GM18520 (cell line): Measurements from ENCODE around the gene RASA3.
"Not testable (repeated sequence)": the region's sequence is repeated elsewhere in the genome, so short reads cannot be mapped to it uniquely, and the experiment has no call there.

Experiments
- ATAC-seq: cut with Tn5 transposase; IDR thresholded peaks from one replicate; pipeline ENCODE4 v1.9.1; 2021; ENCODE audit not compliant: unreplicated experiment

Gene RASA3

DNA sequence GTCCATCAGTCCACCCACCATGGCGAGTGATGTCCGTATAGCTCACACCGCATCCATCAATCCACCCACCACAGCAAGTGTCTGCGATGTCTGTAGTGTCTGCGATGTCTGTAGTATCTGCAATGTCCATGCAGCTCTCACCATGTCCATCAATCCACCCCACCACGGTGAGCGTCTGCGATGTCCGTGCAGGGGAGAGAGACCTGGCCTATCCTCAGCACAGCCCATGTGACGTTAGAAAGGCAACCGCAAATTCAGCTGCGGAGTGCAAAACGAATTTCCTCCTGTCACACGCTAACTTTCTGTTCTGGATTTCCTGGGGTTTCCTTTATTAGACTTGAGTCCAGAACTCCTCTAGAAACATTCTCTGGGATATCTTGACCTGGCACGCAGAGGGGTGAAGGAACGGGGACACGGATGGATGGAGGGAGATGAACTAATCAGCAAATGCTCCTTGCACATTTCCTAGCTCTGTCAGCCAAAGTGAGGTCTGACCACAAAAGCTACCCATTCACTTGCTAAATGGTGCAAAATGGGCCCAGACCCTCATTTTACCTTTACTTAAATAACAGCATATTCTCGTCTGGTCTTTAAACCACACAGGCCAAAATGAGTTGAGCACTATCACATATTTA, 18.3 kb downstream of the RASA3 start:
- ATAC-seq = no peak

DNA sequence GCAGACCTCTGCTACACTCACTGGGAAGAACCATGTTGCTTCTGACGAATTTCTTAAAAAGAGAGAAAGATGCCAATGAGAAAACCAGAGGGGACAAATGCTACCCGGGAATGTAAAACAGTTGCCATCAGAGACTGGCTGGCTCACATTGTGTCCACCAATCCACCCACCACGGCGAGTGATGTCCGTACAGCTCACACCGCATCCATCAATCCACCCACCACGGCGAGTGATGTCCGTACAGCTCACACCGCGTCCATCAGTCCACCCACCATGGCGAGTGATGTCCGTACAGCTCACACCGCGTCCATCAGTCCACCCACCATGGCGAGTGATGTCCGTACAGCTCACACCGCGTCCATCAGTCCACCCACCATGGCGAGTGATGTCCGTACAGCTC, 19.0 kb downstream of the RASA3 start:
- not testable (repeated sequence) for ATAC-seq

DNA sequence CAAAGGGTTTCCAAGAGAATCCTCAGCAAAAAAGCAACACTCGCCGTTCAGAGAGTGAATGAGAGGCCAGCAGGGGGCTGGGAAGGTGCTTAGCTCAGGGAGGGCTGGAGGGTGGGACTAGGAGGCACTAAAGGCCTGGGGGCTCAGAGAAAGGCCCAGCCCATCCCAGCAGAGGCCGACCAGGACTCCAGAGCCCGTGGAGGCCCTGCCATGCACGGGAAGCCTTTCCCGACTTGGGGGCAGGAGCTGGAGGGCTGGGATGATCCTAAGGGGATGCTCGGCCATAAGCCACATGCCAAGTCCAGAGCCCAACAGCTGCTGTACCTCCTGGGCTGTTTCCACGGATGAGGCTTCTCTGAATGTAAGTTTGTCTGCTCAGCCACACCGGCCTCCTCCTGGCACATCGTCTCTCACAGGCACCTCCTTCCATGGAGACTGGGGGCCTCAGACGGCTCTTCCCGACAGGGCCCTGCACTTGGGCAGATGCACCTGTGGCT, 19.5 kb downstream of the RASA3 start:
- ATAC-seq = no peak

DNA sequence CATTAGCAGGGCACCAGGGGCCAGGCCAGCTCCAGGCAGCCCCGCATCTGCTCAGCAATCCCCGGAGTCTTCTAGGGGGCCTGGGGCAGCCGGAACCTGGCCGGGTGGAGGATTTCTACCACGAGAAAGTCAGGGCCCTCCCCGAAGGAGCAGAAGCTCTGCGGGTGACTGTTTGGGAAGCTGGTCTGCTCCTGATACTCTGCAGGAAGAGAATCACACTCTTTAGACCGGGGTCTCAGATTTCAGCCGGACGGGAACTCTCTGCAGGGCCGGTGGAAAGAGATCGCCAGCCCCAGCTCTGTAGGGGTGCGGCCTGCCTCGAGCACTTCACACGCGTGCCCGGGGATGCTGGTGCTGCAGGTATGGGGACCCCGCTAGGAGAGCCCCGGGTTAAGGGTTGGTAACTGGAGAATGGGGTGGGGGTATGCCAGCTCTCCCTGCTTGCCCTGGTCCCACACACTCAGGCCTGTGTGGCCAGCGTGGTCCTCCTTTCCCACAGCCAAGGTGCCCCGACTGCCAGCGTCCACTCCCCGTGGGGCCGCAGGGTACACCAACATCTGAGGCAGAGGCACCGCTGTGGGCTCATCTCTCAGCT, 20.1 kb downstream of the RASA3 start:
- no peak for ATAC-seq

DNA sequence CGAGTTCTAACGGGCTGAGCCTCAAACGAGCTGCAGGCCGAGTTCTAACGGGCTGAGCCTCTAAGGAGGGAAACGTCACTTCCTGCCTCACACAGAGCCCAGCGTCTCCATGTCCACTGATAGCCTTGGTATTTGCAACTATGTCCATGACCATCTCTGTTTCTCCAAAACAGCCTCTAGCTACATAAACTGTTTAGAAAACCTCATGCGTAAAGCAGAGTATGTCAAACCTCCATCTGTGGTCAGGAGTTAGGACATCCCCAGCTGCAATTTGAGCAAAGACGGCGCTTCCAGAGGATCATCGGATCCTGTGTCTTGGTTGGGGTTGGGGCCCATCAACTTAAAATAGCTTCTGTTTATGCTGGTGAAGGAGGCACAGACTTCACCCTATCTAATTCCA, 20.8 kb downstream of the RASA3 start:
- ATAC-seq = no peak

DNA sequence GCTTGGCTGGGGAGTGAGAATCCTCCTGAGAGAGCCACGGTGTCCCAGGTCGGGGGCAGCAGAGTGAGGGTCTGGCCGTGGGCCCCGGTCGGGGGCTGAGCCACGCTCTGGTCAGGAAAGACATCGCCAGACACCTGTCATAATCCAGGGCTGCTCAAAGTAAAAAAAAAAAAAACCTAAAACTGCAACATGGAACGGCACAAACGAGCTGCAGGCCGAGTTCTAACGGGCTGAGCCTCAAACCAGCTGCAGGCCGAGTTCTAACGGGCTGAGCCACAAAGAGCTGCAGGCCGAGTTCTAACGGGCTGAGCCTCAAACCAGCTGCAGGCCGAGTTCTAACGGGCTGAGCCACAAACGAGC, 21.6 kb downstream of the RASA3 start:
- ATAC-seq = not testable (repeated sequence)

DNA sequence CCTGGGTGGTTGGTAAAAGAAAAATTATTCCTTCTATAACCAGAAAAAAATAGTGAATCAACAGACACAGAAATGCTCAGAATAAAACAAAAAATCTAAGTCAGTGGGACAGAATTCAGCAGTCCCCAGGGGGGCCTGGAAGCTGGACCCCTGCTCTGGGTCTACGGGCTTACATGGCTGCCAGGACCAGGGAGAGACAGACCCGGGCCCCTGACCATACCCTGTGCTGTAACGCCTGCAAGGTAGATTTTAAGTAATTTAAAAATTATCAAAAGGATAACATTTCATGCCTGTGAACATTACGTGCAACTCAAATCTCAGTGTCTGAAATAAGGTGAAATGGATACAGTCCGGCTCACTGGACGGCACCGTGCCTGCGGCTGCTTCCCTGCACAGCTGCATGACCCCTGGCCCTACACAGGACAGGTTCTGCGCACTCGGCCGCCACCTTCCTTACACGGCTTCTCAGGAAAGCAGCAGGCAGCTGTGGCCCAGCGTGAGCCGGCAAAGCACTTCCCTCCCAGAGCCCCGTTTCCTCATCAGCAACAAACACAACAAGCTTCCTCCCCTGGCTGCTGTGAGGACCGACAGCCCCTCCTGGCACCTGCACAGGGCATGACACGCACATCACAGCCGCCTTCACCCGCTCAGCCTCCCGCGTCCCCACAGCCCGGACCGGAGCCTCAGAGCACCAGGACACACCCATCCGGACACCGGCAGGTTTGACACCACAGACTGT, 22.2 kb downstream of the RASA3 start:
- no peak for ATAC-seq

DNA sequence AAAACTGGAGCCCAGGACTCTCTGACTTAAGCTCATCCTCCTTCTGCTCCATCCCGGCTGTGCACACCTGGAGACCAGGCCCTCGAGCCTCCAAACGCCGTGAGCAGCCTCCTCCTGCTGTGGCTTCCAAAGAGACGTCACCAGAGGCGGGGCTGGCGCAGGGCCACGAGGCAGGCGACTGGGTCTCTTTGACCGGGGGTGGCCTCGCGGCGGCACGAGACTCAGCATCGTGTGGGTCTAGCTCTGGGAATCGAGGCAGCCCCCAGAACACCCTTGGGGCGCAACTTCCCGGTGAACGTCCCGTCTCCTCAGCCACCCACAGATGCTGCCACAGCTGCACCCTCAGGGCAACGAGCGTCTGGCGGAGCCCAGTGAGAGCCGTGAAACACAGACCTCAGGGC, 22.8 kb downstream of the RASA3 start:
- ATAC-seq = no peak

DNA sequence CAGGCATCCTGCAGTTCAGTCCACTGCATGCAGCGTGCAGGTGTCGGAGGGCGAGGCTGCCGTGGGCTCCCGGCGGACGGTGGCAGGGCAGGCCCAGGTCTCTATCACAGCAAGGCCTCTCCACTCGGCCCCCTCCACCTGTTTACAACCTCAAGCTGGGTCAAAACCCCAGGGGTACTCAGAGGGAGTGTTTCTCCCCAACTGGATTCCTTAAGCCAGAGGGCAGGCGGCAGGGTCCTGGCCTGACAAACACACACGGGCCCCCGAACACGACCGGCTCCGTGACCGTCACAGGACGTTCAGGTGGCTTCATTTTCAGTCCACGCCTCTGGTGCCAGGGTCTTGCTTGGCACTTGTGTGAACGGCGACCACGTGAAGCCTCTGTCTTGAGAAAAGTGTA, 23.5 kb downstream of the RASA3 start:
- no peak for ATAC-seq

DNA sequence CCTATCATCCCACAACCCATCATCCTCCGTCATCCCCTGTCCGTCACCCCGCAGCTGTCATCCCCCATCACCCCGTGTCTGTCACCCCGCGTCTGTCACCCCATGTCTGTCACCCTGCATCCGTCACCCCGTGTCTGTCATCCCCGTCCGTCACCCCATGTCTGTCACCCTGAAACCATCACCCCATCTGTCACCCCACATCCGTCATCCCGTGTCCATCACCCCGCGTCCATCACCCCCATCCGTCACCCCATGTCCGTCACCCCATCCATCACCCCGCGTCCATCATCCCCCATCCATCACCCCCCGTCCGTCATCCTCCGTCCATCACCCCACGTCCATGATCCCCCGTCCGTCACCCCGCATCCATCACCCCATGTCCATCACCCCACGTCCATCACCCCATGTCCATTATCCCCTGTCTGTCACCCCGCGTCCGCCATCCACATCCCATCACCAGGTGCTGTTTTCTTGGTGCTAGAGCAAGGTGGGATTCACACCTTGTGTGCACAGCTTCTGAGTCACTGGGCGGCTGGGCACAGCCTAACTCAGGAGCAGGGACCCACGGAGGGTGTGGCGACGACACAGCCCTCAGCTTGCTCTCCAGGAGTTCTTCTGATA, 24.2 kb downstream of the RASA3 start:
- ATAC-seq = no peak

DNA sequence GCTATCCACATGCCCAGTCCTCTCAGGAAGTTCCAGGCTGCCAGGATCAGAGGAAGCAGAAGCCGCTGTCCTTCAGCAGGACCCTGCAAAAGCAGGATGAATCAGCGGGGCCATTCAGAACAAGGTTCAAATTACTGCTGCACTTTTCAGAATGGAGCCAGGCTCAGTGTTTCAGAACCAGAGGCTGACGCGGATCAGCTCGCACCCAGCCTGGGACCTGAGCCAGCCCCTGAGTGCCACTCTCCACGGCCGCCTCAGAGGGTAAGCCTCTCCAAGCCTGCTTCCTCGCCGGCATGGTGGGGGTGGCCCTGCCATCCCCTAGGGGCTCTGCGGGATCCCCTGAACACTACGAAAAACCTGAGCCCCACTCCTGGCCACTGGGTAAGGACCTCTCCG, 24.7 kb downstream of the RASA3 start:
- no peak for ATAC-seq

DNA sequence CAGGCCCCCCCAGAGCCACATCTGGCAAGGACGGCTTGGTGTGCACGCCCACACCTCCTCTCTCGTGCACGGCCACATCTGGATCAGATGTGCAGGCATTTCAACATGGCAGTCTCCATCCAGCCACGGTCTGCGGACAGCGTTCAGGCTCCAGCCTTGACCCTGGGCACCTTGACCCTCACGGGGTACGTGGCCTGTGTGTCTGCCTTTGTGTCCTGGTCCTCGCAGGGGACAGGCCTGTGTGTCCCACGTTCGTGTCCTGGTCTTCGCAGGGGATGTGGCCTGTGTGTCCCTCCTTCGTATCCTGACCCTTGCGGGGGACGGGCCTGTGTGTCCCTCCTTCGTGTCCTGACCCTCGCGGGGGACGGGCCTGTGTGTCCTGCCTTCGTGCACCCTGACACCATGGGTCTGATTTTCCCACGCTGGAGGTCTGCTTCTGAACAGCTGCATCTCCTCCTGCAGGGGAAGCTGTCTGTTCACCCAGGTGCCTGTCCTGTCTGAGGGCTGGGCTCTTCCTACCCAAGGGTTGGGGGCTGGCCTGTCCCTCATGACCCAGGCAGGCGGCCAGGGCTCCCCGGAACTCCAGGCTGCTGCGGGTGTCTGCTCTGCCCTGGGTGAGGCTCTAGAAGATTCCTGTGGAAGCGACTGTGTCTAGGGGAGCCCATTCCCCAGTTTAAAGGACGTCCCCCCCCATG, 25.3 kb downstream of the RASA3 start:
- ATAC-seq = no peak

DNA sequence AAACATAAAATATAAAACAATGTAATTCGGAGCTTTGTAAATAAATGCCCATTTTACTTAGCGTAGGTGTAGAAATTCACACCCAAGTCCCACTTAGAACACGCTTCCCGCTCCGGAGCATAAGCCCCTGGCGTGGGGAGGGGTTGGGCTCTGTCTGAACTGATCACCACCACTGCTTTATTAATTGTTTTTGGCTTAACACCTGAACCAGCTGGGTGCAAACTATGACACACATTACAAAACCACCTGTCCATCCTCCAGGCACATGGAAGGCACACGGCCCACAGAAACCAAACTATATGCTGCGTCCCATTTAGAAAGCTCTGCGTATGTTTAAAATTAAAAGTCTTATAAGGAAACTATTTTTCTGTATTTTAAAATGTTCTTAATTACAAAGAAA, 25.9 kb downstream of the RASA3 start:
- no peak for ATAC-seq

DNA sequence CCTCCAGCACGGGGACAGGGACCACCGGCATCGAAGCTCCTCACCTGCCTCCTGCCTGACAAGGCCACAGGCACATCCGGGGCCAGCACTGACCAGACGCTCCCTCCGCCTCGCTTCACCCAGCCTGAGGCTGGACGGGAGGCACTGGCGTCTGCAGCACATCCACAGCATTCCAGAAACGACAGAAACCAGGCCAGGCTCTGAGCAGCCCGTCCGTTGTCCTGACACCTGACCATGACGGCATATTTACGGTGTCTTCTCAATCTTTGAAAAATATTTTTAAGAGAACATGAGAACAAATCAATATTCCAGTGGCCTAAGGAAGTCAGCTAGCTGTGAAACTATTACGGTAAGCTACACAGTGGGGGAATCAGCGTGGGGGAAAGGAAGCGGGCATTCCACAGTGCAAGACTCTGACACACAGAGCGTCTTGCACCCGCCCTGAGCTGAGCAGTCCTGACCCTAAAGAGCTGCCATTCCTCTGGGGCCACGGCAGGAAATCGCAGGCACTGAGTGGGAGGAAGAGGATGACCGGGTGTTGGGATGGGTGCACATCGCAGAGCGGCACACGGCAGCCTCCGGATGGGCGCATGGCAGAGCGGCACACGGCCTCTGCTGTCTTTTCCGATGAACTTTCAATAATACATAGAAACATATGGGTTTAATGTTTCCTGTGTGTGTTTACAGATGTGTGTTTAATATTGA, 26.8 kb downstream of the RASA3 start:
- no peak for ATAC-seq

DNA sequence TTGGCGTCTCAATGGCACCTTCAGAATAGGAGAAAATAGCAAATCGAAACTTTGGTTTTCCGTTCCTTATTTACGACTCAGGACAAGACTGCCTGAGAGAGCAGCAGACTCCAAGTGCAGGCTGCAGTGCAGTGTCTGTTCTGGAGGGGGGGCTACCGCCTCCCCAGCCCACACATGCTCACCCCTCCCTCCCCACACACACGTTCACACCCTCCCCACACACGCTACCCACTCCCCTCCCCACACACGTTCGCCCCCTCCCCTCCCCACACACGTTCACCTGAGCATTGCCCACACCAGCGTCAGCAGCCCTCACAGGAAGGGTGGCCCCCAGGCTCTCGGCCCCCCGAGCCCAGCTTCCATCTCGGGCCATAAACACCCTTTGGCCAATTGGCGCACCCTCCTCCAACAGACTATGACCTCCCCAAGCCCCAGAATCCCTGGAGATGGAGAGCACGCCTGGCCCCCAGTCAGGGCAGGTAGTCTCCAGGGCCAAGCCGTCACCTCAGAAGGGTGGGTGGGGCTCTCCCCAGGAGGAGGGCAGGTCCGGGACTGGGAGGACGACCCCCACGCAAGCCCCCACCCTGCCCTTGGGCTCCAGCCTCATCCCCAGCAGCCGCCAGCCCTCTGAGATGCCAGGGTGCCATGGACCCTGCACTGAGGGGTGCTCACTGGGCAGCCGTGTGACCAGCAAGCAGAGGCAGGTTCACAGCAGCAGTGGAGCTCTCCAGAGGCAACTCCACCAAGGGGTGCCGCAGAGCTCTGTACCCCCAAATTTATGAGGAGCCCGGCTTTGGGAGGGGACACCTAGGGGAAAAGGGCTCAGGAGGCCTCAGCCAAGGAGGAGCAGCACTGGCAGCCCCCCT, 27.5 kb downstream of the RASA3 start:
- ATAC-seq = no peak

DNA sequence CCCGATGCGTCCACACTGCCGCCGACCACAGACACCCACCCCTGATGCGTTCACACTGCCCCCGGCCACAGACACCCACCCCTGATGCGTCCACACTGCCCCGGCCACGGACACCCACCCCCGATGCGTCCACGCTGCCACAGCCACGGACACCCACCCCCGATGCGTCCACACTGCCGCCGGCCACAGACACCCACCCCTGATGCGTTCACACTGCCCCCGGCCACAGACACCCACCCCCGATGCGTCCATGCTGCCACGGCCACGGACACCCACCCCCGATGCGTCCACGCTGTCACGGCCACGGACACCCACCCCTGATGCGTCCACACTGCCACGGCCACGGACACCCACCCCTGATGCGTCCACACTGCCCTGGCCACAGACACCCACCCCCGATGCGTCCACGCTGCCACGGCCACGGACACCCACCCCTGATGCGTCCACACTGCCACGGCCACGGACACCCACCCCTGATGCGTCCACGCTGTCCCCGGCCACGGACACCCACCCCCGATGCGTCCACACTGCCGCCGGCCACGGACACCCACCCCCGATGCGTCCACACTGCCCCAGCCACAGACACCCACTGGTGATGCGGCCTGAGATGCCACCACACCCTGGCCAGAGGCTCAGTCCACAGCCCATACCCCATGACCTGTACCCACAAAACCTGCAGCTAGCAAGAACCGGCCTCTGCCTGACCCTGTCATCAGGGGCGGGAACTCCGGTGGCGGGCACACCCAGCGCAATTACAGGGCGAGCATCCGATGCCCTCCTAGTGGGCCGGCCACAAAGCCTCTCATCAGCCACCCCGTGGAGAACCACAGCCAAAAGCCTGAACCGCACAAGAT, 28.4 kb downstream of the RASA3 start:
- ATAC-seq = no peak

DNA sequence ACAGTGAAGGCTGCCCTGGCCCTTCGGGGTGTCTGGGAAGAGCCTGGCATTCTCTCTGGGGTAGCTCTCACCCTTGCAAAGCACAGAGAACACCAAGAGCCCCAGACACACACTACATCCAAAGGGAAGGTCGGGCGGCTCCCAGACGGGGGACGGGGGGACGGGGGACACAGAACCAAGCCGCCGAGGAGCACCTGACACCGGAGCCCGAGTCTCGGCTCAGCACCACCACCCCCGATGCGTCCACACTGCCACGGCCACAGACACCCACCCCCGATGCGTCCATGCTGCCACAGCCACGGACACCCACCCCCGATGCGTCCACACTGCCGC, 29.2 kb downstream of the RASA3 start:
- not testable (repeated sequence) for ATAC-seq

DNA sequence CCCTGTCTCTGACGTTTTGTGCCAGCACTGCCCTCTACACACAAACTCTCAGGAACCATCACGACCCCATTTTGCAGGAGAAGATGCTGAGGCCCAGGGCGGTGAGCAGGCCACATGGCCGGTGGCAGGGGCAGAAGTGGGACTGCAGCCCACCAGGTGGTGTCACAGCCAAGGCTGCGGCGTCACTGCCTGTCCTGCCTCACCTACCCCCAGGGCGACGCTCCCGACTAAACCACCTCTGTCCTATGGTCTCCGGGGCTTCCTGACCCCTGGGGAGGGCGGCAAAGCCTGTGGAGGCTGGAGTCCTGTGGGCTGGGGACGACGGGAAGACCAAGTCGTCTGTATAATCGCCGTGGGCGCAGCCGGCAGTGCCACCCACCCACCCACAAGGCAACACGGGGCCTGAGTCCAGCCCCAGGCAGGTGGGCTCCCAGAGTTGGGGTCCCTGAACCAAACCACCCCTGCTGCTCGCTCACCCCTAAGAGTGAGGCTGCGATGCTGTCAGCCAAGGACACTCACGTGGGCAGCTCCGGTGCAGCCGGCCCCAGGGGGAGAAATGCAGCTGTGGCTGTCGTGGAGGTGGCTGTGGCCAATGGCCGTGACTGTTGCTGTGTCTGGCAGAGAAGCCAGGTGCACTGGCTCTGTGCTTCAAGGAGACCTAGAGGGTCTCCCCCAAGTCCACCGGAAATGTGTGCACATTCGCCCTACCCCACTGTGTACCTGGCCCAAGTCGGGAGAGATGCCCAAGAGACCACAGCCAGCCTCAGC, 29.7 kb downstream of the RASA3 start:
- no peak for ATAC-seq
